ENCODE measurements around the gene WAS. TPM values are rescaled to one million over a fixed set of nuclear protein-coding genes. Genes with fewer than 3 reads are reported as not detected.

WAS gene
- total and polyA plus RNA-seq, 2 experiments from 2014 or later, result 0.32 to 0.56 TPM

- Mint-ChIP-seq H3K36me3 (ENCODE audit: low read depth) (no peaks in the 10 kb centered on the region), H3K9me3 (no peaks in the 10 kb centered on the region), H3K27ac (no peak overlapping the region), H3K27me3 (ENCODE audit: insufficient read depth, low read depth, poor library complexity) (no peaks in the 10 kb centered on the region), H3K4me1 (no peaks in the 10 kb centered on the region; the same call in 2 of the 3 replicates), H3K4me3 (no peak overlapping the region)
- Histone ChIP-seq H3K36me3 (ENCODE audit: insufficient read depth) (no peaks in the 10 kb centered on the region), H3K9me2 (ENCODE audit: insufficient read depth) (no peaks in the 10 kb centered on the region), H3K27ac (ENCODE audit: low read depth) (no peak overlapping the region), H3K27me3 (ENCODE audit: insufficient read depth) (no peaks in the 10 kb centered on the region), H3K79me2 (replicated peaks; ENCODE audit: insufficient read depth) (no peaks in the 10 kb centered on the region), H2AFZ (no peak overlapping the region), H4K20me1 (replicated peaks; ENCODE audit: insufficient read depth) (no peaks in the 10 kb centered on the region), H3K4me1 (ENCODE audit: insufficient read depth) (no peaks in the 10 kb centered on the region), H3K4me3 (no peak overlapping the region), H3F3A (replicated peaks; ENCODE audit: low read depth) (no peaks in the 10 kb centered on the region), H3K4me2 (no peak overlapping the region)
- TF ChIP-seq STAT1 (IDR thresholded peaks at IDR 0.05; ENCODE audit: unreplicated experiment) (no peak), POLR2AphosphoS5 (IDR thresholded peaks at IDR 0.05; ENCODE audit: low read depth) (no peak), CTCF (conservative IDR thresholded peaks at IDR 0.05; ENCODE audit: low read depth in 2 of 2) (no peak), JUNB (IDR thresholded peaks at IDR 0.05; ENCODE audit: unreplicated experiment) (no peak), NANOG (IDR thresholded peaks at IDR 0.05; ENCODE audit: borderline replicate concordance) (no peak), REST (IDR thresholded peaks at IDR 0.05; ENCODE audit: unreplicated experiment) (no peak), ZNF114 (CRISPR knock-in tag; IDR thresholded peaks at IDR 0.05) (no peak), ETS1 (IDR thresholded peaks at IDR 0.05) (no peak), ZNF331 (CRISPR knock-in tag; IDR thresholded peaks at IDR 0.05; ENCODE audit: low read depth) (no peak), ZNF462 (CRISPR knock-in tag; IDR thresholded peaks at IDR 0.05) (no peak)
- no peak for ATAC-seq
- no peak for DNase-seq (ENCODE audit: low spot score)
These were observed 43.0 kb downstream of the WAS start for GRCh38 chrX:48726596-48726995.
